ENCODE results near the gene MACROD2.

The MACROD2 gene

DNA sequence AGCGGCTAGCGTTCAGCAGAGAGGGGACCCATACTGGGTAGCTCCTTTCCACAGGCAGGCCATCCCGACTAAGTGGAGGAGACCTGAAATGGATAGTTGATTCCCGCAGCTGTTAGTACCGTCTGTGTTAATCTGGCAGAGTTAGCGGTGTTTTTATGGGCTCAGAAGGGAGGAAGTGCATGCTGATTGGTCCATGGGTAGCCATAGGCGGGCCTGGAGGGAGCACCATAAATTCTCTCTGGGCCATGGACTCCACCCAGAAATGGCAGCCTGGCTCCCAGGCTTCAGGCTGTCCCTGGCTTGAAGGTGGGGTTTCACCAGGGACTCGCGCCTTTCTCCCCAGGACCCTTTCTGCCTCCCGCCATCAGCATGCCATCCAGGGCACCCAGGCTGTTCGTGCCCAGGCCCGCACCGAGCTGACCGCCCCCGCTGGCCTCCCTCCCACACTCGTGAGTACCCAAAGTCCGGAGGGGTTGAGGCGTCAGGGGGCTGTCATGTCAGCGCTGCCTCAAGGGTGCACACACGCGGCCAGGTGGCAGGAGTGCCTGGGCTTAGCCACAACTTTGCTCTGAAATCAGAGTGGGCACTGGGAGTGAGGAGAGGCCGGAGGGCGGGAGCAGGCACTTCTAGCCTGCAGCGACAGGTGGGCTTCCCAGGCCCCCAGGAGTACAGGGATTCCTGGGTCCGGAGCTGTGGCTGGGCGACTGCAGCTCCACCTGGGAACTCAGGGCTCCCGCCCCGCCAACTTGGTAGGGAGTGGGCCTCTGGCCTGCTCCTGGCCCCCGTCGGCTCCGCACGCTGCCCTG is 1036.4 kb downstream of the MACROD2 start:
- no peak for DNase-seq

DNA sequence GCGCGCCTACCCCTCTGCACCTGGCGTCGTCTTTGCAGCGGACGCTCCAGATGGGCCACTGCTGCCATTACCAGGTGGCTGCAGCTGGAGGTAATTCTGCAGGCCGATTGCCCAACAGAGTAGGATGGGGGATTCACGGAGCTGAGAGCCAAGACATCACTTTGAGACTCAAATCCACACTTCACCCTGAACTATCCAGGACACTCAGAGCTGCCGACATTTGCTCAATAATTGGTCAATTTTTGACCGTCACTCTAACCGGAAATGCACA is 1037.0 kb downstream of the MACROD2 start:
- DNase-seq = no peak

DNA sequence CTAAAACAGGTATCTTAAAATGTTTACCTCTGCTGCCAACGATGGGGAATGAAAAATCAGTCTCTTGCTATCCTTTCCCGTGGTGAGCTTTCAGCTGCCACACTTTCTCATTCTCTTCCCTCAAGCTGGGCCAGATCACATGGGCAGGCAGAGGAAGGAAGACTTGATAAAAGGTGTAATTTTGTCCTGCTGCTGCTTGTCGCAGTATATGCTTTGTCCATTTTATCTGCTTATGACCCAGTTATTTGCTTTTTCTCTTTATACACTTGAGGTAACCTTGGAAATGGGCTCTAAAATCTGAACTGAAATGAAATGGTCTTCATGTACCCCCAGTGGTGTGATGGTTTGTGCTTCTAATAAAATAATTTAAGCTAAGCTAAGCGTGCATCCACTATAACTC is 1038.0 kb downstream of the MACROD2 start:
- no peak for DNase-seq

DNA sequence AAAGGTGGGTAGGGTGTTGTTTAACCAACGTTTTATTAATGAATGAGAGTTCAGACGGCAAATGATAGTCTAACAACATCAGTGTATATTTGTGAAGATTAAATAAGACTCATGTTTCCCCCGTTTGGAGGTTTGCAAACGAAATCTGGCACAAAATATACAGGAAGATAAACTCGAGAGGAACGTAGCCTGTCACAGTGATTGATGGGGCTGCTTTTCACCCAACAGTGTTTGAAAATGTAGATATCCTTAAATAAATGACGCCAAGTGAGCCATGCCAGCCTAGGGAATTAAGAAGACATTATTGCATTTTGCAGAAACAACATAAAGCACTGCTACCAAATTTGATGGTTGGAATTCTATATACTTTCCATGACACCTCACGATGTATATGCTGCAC is 1038.6 kb downstream of the MACROD2 start:
- DNase-seq = no peak

DNA sequence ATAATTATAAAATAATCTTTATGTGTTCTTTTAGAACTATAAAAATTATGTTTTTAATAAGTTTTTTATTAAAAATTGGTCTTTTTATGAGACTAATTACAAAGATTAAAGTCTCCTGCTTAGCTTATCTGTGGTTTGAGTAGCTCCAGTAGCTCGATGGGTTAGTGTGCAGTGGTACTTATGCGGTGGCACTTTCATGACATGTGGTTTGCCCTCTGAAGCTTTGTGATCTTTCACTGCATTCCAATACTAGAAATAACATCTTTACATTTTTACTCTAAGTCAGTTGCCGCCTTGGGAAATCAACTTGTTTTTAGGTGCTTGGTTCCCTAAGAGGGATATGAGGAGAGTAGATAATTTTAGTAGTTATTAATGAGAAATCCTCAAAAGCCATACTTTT is 1041.6 kb downstream of the MACROD2 start:
- no peak for DNase-seq

DNA sequence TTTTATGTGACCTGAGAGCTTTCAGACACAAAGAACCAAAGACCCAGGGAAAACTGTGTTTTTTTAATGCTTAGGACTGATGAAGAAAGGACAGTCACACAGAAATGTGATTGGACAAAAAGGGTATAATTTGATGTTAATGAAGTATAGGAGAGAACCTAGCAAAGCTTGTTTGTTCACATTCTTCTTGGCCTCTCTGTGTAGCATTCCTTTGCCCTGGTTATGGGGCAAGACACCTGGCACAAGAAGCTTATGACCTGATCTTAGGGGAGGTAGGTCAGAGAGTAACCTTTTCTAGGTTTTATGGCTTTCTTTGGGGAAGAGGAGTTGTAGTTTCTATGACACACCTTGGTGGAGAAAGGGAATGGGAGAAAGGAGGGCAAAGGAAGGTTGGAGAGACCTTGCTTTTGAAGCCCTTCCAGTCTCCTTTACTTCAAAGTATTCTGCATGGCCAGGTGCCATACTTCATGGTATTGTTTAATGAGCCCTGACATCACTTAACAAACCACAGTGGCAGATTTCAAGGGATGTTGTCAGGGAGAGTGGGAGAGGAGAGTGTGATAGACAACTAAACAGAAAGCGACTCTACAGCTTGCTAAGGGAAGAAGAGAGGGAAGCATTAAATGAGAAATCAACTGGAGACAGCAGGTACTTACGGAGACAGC is 1043.9 kb downstream of the MACROD2 start:
- DNase-seq = no peak

DNA sequence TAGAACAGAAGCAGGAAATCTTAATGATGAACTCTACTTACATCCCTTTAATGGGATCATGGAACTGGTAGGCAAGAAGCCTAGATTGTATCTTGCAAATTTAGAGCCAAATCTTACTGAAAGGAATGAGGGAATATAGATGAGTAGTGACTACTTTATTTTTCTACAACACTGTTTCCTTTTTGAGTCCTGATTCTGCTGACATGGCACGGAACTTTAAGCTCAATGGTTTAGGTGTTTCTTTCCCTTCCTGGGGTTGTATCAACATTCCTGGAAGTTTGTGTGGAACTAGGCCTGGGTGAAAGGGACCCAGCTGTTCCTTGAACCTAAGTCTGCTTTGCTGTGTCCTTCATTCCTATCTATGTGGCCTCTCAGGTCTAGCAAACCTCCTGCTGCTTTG is 1047.4 kb downstream of the MACROD2 start:
- no peak for DNase-seq

DNA sequence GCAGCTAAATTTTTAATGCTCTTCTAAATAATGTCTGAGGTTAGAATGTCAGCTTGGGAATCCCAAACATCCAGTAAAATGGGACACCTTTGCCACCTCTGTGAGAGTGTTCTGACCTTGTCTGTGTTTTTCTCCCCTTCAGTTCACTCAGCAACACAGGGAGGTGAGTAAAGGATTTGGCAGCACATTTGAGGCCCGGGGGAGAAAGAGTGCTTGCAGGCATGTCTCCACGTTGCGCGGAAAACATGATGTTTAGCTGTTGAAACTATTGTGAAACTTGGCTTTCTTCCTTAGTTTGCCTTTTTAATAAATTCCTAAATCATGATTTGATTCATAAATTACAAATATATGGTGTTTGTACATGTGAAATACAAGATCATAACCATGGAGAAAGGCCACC is 1049.9 kb downstream of the MACROD2 start:
- DNase-seq = no peak

DNA sequence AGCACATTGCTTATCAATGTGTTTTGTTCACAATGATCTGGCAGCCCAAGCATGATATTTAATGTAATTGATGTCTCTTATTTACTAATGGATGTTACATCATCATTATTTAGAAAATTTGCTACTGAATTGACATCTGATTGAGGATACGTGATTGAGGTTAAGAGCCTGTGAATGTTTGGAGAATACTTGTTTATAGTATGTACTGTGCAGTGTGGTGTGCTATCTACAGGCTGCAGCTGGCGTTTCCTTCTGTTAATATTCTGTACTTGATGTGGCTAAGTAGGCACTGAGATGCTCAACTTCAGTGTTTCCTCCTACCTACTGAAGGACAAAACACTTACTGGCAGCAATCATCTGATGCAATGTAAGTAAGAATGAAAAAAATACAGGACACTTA is 1051.7 kb downstream of the MACROD2 start:
- DNase-seq = no peak

DNA sequence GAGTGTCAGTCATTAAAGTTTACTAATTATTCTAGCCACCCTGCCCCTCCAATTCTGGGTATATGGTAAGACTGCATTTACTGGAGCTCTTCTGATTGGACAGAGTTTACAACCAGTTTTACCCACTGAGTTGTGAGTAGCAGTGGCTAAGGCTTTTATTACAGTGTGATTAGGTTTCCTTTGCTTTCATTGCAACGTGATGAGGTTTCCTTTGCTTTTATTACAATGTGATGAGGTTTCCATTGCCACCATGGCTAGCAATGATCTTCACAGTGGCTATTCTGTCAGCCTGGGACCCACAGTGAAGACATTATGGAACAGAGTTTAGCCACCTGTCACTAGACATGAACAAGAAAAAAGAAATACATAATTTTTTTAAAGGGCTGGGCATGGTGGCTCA is 1052.3 kb downstream of the MACROD2 start:
- no peak for DNase-seq

DNA sequence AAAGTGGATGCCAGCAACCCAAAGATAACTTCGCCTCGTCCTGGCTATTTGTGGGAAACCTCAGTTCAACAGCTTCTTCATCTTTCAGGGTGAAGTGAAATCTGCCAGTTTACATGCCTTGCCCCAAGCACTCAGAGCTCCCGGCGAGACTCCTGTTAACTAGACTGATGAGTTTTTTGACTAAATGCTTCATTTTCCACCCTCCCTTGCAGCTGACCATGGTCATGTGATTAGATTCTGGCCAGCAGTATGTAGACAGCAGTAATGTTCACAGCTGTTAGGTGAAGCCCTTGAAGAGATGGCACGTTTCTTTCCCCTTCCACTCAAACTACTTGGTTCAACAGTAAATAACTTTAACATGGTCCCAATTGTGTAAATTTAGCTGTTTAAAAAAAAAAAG is 1060.9 kb downstream of the MACROD2 start:
- DNase-seq = no peak

DNA sequence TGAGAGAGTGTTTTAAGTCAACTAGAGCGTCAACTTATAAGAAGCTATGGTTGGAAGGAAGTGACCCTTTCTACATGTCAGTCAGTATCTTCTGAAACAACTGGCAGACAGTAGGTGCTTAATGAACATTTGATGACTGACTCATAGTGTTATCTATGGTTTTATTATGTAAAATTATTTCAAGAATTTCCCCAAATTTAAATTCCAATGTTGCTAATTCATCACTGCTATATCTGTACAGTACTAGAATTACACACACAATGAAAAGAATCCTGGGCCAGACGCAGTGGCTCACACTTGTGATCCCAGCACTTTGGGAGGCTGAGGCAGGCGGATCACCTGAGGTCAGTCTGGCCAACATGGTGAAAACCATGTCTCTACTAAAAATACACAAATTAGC is 1063.5 kb downstream of the MACROD2 start:
- no peak for DNase-seq

DNA sequence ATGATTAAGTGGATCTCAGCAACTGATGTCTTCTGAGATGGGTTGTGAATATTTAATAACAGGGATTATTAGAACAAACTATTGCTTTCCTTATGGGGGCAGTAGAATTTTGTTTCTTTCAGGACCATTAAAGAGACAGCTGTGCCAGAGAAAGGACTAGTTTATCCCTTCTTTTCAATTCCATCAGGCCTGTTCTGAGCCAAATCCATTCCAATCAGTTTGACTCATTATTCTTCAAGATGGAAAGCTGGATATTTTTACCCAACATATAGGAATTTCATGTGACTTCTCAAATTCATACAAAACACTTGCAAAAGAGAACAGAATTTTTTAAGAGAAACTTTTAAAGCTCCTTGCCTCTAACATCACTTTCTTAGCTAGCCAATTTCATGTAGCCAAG is 1064.1 kb downstream of the MACROD2 start:
- DNase-seq = no peak

DNA sequence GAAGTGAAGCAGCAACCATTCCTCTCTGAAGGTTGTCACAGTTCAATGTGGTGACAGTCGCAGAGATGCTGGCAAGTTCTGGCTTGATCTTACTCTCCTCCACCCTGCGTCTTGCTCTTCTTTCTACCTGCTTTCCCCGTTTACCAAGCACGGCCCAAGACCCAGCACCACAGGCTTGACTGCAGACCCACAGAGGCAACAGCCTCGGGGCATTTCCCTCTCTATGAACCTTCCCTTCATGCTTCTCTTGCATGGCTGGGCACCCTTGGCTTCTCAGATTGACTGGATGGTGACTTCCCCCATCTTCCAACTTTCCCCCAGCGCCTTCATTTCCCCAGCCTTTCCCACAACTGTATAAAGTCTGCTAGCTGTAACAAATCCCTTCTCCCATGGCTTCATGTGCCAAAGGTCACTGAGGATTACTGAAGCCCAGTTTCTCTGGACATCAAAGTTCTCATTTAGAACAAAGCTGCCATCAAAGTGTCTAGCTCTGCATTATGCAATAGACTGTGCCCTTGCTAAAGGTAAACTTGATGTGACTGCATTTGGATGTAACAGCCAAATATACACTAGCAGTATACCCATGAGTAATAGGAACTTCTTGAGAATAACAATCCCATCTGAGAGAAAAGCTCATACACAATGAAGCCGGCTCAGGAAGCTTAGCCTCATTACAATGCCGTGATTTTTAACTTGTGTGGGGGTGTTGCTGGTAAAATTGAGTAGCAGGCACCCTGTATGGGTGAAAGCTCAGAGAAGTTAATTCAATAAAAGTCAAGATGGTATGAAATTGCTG is 1065.1 kb downstream of the MACROD2 start:
- no peak for DNase-seq

DNA sequence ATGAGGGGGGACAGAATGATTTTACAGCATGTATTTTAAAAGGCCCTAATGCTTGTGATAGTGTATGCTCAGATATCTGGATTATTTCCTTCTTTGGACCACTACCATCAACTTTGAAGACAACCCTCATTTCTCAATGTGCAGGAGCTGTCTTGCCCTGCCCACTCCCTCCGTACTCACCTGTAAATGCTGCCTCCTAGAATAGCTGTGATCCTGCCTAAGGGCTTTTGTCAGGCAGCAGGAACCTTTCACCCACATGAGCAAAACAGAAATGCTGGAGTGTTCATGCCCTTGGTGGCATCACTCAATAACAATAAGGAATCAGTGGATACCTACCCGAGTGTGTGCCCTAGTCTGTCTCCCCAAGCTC is 1065.7 kb downstream of the MACROD2 start:
- no peak for DNase-seq

DNA sequence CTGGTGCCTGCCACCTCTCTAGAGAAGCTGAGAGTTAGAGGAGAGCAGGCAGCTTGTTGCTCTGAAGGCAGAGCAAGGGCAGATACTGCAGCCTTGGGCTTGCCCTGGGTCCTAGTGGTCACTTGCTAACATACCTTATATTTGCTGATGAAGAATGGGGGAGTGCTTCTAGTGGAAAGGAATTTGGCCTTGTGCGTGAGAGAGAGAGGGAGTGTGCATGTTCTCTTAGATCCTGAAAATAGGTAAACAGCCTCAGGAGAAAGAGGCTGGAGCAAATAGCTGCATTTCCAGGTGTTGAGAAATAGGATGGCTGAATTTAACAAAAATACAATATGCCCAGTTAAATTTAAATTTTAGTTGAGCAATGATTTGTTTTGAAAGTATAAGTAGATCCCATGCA is 1066.6 kb downstream of the MACROD2 start:
- no peak for DNase-seq

DNA sequence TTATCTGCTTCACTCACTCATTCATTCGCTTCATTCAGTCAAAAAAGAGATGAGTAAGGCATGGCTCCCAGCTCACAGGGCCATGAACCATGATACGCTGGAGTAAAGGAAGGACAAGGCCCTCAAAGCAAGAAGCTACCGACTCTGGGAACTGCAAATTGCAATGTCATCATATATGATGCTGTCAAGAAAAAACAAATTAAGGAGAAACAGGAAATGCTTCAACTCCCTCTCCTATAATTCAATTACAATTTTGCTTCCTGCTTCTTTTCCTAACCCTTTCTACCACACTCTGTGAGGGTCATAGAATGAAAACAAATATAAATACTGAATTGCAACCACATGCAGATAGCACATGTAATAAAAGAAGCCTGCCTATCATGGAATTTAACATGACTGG is 1067.8 kb downstream of the MACROD2 start:
- DNase-seq = no peak

DNA sequence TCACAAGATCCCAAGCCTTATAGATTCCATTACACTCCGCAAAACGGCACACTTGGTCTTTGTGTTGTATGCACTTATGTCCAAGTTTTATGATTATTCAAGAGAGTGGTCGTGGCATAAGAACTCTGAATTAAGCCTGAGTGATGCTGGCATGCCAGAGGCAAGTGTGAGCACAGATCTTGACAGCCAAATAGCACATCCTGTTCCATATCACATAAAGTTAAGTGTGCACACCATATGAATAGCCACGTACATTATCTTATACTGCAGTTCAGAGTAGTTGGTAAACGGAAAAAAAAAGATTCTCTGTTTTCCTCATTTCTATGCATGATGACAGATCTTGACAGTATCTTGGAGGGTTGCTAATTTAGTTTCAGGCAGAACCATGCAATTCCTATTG is 1069.4 kb downstream of the MACROD2 start:
- no peak for DNase-seq

DNA sequence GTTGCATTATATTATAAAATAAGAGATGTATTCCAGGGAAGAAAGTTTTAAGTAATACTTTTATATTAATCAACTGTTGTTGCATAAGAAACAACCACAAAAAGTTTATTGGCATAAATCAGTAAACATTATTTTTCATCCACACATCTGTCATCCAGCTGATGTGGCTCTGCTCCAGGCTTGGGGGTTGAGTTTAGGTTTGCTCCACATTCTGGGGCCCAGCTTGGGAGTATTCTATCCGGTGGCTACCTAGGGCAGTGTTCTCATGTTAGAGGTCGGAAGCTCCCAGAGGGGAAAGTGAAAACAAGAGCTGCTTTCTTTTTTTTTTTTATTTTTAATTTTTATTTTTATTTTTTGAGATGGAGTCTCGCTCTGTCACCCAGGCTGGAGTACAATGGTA is 1070.5 kb downstream of the MACROD2 start:
- no peak for DNase-seq

DNA sequence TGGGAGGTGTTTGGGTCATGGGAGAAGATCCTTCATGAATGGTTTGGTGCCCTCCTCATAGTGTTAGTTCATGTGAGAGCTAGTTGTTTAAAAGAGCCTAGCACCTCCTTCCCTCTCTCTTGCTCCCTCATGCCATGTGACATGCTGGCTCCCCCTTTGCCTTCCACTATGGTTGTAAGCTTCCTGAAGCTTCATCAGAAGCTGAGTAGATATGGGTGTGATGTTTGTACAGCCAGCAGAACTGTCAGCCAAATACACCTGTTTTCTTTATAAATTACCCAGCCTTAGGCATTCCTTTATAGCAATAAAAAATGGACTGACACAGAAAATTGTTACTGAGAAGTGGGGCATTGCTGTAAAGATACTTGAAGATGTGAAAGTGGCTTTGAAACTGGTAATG is 1073.2 kb downstream of the MACROD2 start:
- DNase-seq = no peak

DNA sequence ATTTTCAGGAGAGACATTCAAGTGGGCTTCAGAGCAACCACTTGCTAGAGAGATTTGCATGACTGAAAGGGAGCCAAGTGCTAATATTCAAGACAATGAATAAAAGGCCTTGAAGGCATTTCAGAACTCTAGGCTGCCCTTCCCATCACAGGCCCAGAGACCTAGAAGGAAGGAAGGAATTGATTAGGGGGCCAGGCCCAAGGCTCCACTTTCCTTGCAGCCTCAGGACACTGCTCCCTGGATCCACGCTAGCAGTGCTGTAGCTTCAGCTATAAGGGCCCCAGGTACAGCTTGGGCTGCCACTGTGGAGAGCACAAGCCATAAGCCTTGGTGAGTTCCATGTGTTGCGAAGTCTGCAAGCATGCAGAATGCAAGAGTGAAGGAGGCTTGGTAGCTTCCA is 1074.0 kb downstream of the MACROD2 start:
- DNase-seq = no peak

DNA sequence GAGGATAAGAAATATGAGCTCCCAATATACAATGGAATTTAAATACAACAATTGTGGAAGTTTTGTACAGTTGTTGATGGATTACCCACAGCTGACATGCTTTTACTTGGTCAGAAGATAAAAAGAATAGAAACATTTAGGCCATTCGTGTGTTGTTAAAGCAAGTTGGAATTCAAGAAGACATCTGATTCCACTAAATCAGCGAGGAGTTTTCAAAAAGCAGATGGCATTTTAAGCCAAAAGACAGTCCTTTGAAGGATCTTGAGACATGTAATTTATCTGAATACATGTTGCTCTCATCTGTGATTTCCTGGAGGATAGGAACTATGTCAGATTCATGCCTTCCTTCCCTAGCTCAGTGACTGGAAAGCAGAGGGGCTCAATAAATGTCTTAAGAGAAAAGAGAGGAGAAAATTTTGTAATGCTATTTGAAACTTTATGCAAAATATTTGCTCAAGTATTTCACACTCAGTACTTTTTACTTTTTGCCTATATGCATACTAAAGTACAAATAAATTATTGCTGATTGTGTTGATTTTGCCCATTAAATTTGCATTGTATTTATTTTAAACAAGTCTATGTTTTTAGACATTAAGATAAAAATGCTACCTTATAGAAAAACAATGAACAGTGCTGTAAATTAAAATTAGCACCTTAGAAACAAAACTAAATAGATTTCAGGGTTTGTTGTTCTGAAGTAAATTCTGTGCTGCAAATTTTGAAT is 1075.9 kb downstream of the MACROD2 start:
- DNase-seq = no peak

DNA sequence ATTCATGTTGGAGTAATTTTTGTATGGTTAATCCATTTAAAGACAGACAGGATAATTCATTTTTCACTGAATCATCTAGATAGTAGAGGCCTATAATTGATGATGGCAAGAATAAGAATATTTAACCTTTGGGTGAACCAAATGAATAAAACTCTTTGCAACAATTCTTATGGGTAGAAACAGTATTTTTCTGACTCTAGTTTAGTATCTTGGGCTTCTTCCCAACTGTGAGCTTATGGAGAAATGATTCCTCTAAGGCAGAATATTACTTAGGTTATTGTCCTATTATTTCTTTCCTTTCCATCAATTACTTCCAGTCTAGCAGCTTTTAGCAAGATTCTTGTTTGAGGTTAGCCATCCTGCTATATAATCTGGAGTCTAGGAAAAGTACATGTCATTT is 1077.0 kb downstream of the MACROD2 start:
- DNase-seq = no peak

DNA sequence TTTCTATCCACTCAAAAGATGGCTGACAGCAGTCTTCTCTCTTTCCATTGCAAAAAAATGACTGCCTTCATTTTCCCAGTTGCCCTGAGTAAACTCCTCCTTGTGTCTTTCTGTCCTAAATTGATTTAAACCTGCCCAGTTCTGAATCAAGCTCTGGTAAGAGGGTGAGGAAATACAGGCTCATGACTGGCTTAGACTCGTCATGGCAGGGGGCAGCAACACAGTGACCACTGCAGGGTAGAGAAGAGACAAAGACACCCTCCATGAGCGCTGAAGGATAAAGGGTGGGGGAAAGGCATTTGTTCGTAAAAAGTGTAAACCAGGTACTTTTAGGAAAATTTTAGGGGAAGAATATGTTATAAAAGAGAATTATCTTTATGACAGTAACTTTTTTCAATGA is 1080.3 kb downstream of the MACROD2 start:
- DNase-seq = no peak

Data from amniotic stem cell (primary cell).